ENCODE measurements around the gene GOLGA6L10.
"Not testable (repeated sequence)": the region's sequence is repeated elsewhere in the genome, so short reads cannot be mapped to it uniquely, and the experiment has no call there.

DNA sequence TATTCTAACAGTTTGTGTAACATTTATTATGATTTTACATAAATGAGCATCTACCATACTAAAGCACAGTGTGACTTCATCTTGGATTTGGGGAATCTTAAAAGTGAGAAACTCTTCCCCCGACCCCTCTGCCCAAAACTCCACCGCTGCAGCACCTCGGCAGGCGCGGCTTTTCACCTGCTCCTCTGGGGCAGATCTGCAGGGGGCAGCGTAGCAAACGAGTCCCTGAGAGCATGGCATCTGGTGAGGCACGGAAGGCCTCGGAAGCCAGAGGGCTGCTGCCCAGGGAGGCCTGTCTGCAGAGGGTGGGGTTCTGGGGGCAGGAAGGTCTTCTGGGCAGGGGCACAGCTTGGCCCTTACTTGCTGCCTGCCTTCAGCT lies 14.7 kb downstream of the GOLGA6L10 start:
- TF ChIP-seq SNAI2 (CRISPR knock-in tag; IDR thresholded peaks at IDR 0.05); ZFP30 (CRISPR knock-in tag; IDR thresholded peaks at IDR 0.05); ESRRG (CRISPR knock-in tag; IDR thresholded peaks at IDR 0.05); ARNTL (CRISPR knock-in tag; IDR thresholded peaks at IDR 0.05; ENCODE audit: borderline replicate concordance, low read depth); ZC3H10 (CRISPR knock-in tag; IDR thresholded peaks at IDR 0.05); ZNF8 (CRISPR knock-in tag; IDR thresholded peaks at IDR 0.05): not testable (repeated sequence)
- TF ChIP-seq, protein P1, sequence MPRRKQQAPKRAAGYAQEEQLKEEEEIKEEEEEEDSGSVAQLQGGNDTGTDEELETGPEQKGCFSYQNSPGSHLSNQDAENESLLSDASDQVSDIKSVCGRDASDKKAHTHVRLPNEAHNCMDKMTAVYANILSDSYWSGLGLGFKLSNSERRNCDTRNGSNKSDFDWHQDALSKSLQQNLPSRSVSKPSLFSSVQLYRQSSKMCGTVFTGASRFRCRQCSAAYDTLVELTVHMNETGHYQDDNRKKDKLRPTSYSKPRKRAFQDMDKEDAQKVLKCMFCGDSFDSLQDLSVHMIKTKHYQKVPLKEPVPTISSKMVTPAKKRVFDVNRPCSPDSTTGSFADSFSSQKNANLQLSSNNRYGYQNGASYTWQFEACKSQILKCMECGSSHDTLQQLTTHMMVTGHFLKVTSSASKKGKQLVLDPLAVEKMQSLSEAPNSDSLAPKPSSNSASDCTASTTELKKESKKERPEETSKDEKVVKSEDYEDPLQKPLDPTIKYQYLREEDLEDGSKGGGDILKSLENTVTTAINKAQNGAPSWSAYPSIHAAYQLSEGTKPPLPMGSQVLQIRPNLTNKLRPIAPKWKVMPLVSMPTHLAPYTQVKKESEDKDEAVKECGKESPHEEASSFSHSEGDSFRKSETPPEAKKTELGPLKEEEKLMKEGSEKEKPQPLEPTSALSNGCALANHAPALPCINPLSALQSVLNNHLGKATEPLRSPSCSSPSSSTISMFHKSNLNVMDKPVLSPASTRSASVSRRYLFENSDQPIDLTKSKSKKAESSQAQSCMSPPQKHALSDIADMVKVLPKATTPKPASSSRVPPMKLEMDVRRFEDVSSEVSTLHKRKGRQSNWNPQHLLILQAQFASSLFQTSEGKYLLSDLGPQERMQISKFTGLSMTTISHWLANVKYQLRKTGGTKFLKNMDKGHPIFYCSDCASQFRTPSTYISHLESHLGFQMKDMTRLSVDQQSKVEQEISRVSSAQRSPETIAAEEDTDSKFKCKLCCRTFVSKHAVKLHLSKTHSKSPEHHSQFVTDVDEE (CRISPR knock-in tag; IDR thresholded peaks at IDR 0.05): not testable (repeated sequence)
- TF ChIP-seq, protein P2, sequence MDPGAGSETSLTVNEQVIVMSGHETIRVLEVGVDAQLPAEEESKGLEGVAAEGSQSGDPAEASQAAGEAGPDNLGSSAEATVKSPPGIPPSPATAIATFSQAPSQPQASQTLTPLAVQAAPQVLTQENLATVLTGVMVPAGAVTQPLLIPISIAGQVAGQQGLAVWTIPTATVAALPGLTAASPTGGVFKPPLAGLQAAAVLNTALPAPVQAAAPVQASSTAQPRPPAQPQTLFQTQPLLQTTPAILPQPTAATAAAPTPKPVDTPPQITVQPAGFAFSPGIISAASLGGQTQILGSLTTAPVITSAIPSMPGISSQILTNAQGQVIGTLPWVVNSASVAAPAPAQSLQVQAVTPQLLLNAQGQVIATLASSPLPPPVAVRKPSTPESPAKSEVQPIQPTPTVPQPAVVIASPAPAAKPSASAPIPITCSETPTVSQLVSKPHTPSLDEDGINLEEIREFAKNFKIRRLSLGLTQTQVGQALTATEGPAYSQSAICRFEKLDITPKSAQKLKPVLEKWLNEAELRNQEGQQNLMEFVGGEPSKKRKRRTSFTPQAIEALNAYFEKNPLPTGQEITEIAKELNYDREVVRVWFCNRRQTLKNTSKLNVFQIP (CRISPR knock-in tag; IDR thresholded peaks at IDR 0.05; ENCODE audit: borderline replicate concordance, low read depth): not testable (repeated sequence)
- TF ChIP-seq, protein P3, sequence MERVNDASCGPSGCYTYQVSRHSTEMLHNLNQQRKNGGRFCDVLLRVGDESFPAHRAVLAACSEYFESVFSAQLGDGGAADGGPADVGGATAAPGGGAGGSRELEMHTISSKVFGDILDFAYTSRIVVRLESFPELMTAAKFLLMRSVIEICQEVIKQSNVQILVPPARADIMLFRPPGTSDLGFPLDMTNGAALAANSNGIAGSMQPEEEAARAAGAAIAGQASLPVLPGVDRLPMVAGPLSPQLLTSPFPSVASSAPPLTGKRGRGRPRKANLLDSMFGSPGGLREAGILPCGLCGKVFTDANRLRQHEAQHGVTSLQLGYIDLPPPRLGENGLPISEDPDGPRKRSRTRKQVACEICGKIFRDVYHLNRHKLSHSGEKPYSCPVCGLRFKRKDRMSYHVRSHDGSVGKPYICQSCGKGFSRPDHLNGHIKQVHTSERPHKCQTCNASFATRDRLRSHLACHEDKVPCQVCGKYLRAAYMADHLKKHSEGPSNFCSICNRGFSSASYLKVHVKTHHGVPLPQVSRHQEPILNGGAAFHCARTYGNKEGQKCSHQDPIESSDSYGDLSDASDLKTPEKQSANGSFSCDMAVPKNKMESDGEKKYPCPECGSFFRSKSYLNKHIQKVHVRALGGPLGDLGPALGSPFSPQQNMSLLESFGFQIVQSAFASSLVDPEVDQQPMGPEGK (CRISPR knock-in tag; IDR thresholded peaks at IDR 0.05; ENCODE audit: borderline replicate concordance): not testable (repeated sequence)

Measured in SK-N-SH treated with all-trans-retinoic acid at 6 μM for 48 hours (cell line).